Inflammatory macrophage (primary cell): ENCODE data around the gene TBC1D4.

Source experiments
- DNase-seq, 2 donors: peaks; one replicate each; pipeline ENCODE4 v3.0.0-alpha.2; 2020 to 2022

Gene TBC1D4

GRCh38 chr13:75417012-75417384 is 65.0 kb downstream of the TBC1D4 start:
- DNase-seq, result peak; percentile 63 to 64

- peak in 1 of 2 donors; percentile 1 for DNase-seq
Measured at GRCh38 chr13:75416327-75417011, 65.5 kb downstream of the TBC1D4 start.

GRCh38 chr13:75415694-75416093 is 66.3 kb downstream of the TBC1D4 start:
- peak; percentile 68 to 92 for DNase-seq

DNA sequence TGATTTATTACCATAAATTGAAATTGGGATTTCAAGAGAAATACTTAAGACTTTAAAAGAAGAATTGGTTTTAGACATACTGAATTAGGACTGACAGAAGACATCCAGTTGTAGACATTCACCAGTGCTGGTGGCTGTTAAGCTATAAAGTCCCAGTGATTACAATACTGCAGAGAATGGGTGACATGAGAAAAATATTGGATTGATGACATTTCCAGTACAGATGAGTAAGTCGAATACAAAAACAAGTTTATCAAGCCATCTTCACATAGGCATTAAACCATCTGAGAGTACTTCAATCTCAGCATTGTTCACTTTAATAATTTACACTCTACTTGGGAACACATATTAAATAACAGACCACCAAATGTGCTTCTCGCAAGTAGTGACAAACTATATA is 66.8 kb downstream of the TBC1D4 start:
- DNase-seq, result no peak

- DNase-seq, result no peak
Measured at GRCh38 chr13:75414036-75414827, 67.7 kb downstream of the TBC1D4 start.

DNA sequence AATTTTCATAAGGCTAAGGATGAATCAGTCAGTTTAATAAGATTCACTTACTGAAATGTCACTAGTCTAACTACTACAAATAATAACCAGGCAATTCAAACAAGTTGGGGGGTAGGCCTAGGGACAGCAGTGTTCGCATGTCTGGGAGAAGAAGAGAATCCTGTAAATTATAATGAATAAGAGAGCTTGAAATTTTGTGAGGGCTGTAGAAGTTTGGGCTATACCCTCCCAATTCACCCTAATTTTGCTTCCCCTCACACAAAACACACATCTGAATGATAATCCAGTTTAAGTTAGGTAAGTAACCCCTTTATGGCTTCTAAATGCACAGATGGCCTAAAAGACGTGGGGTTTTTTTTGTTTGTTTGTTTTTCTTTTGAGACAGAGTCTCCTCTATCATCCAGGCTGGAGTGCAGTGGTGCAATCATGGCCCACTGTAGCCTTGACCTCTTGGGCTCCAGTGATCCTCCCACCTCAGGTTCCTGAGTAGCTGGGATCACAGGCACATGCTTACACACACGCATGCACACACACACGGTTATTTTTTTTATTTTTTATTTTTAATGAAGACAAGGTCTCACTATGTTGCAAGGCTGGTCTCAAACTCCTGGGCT is 69.9 kb downstream of the TBC1D4 start:
- DNase-seq, result no peak

GRCh38 chr13:75410207-75410606 is 71.8 kb downstream of the TBC1D4 start:
- DNase-seq, result no peak

DNA sequence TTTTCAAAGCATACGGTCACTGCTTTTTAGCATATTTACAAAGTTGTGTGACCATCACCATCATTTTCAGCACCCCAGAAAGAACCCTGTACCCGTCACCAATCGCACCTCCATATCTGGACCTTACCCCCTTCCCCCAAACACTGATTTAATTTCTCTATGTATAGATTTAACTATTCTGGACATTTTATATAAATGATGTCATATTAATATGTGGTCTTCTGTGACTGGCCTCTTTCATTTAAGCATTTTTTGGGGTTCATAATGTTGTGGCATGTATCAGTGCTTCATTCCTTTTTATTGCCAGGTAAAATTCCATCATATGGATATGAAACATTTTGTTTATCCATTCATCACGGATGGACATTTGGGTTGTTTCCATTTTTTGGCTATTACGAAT is 74.0 kb downstream of the TBC1D4 start:
- DNase-seq, result no peak

DNA sequence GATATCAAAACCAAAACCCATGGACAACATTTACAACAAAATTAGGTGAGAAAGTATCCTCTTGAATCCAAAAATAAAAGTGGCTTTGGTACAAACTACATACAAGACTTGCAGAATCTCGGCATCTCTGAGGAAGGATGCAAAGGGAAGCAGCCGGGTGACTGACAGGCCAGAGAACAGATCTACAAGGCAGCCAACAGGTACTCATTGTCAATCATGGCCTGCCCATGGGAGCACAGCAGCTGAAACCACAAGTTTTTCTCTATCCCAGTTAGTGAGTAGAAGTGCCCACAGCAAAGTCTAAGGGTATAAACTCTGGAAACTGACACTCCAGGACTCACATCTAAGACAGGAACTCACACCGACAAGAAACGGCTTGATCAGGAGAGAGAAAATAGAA is 74.5 kb downstream of the TBC1D4 start:
- no peak for DNase-seq

DNA sequence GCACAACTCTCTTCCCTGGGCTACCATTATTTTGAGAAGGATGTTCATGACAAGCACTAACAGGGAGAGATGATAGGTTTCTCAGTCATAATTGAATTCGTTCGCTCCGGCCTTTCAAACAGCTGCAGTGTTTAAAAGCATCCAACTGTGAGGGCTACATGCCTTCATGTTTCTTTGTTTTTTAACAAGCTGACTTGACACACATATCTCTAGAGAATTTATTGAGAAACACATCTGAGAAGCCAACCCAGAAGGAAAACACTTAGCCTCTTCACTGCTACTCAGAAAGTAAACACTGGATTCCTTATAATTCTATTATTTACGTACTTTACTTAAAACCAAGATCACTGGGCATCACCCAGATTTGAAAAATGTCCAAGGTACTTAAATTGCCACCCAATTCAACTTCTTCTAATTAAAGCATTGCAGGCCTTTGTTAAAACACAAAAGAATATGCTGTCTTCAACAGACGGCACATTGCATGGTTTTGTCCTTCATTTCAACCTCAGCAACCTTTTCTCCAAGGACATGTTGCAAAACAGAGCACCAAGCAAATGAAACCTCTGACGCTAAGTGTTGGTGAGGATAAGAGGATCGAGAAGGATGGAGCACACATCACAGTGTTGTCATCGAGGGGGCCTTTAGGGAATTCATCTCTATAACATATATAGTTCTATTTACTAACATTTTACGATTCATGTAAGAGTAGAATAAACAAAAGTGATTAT is 75.8 kb downstream of the TBC1D4 start:
- no peak for DNase-seq

- DNase-seq, result no peak
Measured at GRCh38 chr13:75404726-75405125, 77.2 kb downstream of the TBC1D4 start.

DNA sequence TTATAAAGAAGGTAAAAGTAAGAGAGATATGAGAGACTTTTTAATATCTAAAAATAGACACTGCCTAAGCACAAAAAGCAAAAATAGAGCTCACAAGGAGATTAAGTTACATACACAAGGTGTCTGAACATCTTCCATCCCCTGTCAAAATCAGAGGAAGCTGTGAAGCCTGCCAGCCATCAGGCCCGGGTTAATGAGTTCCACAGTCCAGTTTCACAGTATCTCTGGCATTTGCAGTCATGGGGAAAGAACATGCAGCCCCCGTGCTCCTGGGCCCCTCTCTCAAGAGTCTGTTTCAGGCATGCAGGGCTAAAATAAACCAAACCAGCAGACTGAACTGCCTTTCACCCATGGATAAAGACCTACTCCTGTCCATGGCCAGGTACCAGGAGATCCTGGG is 79.2 kb downstream of the TBC1D4 start:
- no peak for DNase-seq

DNA sequence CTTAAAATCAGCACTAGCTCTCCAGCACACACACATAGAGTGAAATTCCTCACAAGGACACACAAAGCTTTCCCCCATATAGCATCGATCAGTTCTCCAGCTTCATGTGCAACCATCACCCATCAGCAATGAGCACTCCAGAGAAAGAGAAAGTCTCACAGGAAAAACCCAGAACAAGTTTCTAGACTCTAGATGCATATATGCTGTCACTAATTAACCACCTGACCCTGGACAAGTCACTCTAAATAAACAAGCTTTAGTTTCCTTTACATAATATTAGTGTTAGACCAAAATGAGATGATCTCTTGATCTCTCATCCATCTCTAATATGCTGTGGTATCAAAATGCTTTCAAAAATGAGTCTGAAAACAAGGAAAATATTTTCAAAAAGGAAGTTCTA is 81.2 kb downstream of the TBC1D4 start:
- no peak for DNase-seq

- DNase-seq, result no peak
Measured at GRCh38 chr13:75399879-75400217, 82.1 kb downstream of the TBC1D4 start.

DNA sequence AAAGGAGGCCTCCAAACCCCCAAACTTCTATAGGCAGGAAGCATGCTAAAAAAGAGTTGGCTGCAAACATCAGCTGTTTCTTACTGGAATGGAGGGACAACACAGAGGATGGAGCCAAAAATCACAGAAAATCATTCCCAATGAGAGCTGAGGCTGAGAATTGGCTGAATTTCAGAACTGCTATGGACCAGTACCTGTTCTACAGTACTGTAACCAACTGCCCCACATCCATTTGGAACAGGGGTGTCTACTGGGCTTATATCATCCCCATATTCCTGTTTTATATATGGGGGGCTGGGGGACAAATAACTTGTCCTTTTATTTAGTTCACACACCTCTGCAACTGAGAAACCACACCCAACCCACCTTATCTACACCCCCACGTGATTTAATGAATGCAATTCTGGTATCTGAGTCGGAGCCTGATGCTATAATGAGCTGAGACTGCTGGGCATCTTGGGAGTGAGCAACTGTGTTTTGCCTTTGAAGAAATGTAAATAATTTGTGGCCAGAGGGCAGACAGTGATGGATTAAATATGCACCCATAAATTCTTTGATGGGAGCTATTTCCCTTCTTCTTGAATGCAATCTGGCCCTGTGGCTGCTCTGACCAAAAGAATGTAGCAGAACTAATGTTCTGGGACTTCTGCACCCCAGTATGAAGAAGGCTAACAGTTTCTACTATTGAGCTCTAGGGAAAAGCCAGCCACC is 82.6 kb downstream of the TBC1D4 start:
- DNase-seq, result no peak

- no peak for DNase-seq
Measured at GRCh38 chr13:75398072-75398471, 83.9 kb downstream of the TBC1D4 start.

DNA sequence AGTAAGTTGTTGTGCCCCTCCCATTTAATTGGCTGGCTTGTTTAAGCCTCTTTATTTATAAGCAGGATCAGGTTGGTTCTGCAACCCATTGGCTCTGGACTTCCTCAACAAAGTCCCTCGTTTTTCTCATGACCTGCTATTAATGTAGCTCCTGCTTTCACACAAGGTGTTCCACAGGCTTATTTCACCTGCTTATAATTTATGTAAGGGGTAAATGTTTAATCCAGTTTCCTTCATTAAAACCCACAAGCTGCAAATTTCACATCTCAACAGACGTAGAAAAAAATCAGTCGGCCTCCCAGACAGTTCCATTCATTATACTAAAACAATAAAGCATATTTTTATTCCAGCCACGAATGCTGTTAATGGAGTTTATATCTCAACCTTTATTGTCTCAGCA is 86.1 kb downstream of the TBC1D4 start:
- no peak for DNase-seq

- peak; percentile 52 to 54 for DNase-seq
Measured at GRCh38 chr13:75395066-75395465, 86.9 kb downstream of the TBC1D4 start.

DNA sequence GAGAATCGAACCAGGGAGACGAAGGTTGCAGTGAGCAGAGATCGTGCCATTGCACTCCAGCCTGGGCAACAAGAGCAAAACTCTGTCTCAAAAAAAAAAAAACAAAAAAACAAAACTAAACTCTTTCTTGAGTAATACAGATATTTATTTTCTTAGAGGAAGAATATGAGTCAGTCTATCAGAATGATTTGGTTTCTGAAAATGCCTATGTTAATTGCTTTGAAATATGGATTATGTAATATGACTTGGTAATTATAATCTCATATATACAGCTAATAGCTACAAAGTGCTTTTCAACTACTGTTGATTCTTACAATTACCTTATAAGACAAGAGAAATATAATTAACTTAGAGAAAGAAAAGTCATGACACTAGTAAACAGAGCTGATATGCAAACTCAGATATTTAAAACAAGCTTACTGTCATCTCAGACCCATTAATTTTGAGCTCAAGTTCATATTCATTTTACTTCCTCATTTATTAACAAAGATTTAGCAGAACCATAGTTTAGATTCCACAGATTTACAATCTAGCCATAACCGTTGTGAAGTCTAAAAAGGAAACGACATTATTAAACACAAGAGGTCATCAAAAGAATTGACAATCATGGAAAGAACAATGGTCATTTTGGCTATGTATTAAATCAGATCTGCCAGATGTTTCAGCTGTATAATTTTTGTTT is 88.0 kb downstream of the TBC1D4 start:
- DNase-seq, result peak in 1 of 2 donors; percentile 38

DNA sequence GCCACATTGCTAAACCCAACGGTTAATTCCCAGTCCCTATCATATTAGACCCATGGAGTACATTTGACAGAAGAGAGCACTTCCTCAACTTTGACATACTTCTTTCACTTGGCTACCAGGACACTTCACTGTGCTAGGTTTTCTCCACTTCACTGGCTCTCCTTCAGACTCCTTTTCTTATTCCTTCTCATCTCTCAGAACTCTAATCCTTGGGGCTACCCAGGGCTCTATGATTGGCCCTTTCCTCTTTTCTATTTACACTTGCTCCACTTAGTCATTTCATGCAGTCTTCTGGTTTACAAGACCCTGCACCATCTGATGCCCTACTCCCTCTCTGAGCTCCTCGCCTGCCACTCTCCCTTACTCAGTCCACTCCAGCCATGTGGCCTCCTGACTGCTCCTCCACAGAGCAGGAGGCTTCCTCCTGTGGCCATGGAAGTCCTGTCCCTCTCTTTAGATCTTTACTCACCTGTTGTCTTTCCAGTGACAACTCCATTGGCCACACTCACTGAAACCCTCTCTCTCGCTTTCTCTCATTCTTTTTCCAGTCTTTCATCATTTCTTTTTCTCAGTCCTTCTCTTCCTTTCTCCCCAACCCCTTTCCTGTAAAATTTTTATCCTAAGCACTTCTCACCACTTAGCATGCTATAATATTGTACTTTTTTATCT is 90.4 kb downstream of the TBC1D4 start:
- no peak for DNase-seq

- no peak for DNase-seq
Measured at GRCh38 chr13:75390229-75390628, 91.7 kb downstream of the TBC1D4 start.

GRCh38 chr13:75385708-75386083 is 96.3 kb downstream of the TBC1D4 start:
- DNase-seq, result no peak
